H1 (cell line): Measurements from ENCODE around the gene KRT76. TPM values are rescaled to one million over a fixed set of nuclear protein-coding genes. Genes with fewer than 3 reads are reported as not detected.

ENCODE experiments used
- NANOG ChIP-seq: IDR thresholded peaks from 2 replicates; pipeline ENCODE4 v1.6.1; 2011; ENCODE audit warnings: low read length, low read depth, mild to moderate bottlenecking, inconsistent platforms; ENCODE audit not compliant: insufficient read depth, poor library complexity, severe bottlenecking
- polyA plus RNA-seq, 7 experiments: library from polyadenylated mRNA; depleted of rRNA in 3 of 7; stranded (reverse) in 5 of 7; unstranded in 2 of 7; fragments of >200 nt in 5 of 7; fragments of 200-250 nt in 2 of 7; gene quantifications; 1 replicate in 5 of 7; 2 replicates in 1 of 7; 4 replicates in 1 of 7; pipeline versions ENCODE4 v1.2.1 to v1.2.3, GENCODE V29; 2011 to 2013; ENCODE audit warnings: missing spikeins in 2 of 7, mixed read lengths in 2 of 7
- total RNA-seq: library from RNA; stranded (reverse); fragmentation: NEBNext Ultra II Directional; extraction: Animal tissue kit (Norgen Biotek cat#: 25700); gene quantifications from 2 replicates; pipeline ENCODE4 v1.2.1, GENCODE V29; 2021
- TF ChIP-seq, protein P1 (sequence below): IDR thresholded peaks from 2 replicates; pipeline ENCODE4 v1.6.1; 2011; ENCODE audit warnings: low read depth, mild to moderate bottlenecking, low read length; ENCODE audit not compliant: insufficient read depth

Gene KRT76
- total and polyA plus RNA-seq, 2 of the 8 experiments (the other 6 are each of a cell fraction or from before 2014, with no cell fraction given), result not detected

DNA sequence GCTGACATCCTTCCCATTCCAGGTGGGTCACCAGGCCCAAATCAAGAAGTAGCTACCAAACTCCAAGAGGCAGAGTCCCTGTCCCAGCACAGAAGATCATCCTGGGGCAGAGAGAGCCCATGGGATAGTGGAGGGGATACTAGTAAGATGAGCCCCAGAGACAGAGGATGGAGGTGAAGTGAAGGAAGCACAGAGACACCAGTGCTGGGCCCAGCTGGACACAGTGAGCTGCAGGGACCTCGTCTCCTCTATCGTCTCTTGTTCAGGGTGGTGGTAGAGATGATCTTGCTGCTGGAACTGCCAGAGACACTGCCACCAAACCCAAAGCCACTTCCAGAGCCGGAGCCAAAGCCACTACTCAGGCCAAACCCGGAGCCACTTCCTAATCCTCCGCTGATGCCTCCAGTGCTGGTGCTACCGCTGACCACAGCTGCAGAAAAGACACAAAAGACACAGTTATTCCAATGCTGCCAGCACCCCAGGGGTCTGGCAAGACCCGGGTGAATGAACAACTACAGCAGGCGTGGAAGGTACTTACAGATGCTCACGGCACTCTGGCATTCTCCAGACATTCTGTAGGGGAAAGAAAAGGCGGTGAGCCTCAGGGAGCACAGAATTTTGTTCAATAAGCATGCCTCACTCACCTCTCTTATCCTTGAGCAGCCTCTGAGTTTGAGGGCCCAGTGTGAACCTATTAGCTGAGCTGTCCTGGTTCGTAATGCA lies 29.8 kb upstream of the KRT76 start (continued):
- TF ChIP-seq NANOG, result no peak
- TF ChIP-seq, protein P1, sequence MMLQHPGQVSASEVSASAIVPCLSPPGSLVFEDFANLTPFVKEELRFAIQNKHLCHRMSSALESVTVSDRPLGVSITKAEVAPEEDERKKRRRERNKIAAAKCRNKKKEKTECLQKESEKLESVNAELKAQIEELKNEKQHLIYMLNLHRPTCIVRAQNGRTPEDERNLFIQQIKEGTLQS, result no peak
- TF ChIP-seq, all 59 proteins: peak for 0
